ENCODE measurements around the gene ACTN1.

Gene ACTN1

GRCh38 chr14:68968051-68968450 lies 11.1 kb downstream of the ACTN1 start:
- DNase-seq, result peak; percentile 72

DNA sequence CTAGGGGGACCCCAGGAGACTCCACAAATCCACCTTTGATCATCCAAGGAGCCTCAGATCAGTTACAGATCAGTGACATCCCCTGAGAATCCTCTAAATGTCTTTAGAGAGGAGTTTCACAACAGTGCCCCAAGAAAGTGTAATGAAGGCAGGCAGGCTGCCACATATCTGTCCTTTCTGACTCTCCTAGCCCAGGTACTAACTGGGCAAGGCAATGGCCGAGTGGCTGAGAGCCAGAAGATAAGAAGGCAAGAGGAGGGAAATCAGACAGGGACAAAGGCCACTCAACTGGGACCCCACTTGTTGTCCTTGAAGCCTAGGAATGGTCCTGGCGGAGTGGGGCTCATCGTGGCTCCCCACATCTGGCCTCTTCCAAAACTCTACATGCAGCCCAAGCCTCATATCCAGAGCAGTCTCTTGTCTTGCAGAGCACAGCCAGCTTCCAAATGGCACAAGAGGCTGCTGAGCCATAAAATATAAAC lies 11.6 kb downstream of the ACTN1 start:
- no peak for DNase-seq

DNA sequence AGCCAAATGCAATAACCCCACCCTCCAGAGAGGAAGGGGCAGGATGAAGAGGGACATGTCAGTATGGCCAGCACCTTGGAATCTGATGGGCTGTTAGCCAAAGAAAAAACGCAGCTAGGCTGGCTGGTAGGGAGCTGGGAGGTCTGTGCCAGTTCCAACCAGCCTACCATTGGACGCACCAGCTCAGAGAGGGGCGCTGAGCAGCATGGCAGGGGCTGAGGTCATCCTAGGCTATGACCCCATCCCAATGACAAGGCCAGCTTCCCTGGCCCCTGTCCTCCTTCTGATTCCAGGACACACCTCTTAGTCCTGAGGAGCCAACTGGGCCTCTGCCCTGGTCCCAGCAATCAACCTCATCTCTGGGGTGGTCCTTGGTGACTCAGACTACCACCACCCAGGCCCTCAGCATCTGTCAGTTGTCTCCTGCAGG lies 12.2 kb downstream of the ACTN1 start:
- DNase-seq, result no peak

GRCh38 chr14:68965261-68965761 lies 13.8 kb downstream of the ACTN1 start:
- DNase-seq, result no peak

- DNase-seq, result no peak
Measured at GRCh38 chr14:68964300-68965093, 14.6 kb downstream of the ACTN1 start.

GRCh38 chr14:68962681-68963080 lies 16.4 kb downstream of the ACTN1 start:
- no peak for DNase-seq

GRCh38 chr14:68961781-68962584 lies 17.1 kb downstream of the ACTN1 start:
- no peak for DNase-seq

GRCh38 chr14:68961361-68961760 lies 17.7 kb downstream of the ACTN1 start:
- DNase-seq, result no peak

DNA sequence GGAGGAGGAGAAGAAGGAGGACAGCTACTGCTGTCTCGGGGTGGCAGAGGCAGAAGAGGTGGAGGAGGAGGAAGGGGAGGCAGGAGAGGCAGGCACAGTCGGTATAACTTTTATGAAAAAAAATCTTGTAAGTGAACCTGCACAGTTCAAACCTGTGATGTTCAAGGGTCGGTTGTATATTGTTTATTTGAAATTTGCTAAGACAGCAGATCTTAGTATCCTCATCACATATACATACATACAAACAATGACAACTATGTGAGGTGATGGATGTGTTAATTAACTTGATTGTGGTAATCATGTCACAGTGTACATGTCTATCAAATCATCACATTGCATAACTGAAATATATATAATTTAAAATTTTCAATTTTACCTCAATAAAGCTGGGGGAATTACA lies 19.0 kb downstream of the ACTN1 start:
- no peak for DNase-seq

DNA sequence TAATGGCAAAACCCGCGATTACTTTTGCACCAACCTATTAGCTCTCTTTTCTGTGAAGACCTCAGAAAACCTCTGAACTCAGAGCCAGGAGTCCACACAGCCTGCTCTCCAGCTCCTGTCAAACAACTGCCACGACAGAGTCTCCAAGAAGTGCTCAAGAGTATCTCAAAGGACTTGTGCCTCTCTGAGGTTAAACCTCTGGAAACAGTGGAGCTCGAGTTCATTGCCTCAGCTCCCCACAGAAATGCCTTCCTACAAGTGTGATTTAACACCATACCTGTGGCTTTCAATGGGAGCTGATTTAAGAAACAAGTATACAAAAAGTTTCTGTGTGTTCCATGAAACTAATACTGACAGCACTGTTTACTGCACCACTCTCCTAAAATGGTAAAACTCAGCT lies 20.1 kb downstream of the ACTN1 start:
- no peak for DNase-seq

DNA sequence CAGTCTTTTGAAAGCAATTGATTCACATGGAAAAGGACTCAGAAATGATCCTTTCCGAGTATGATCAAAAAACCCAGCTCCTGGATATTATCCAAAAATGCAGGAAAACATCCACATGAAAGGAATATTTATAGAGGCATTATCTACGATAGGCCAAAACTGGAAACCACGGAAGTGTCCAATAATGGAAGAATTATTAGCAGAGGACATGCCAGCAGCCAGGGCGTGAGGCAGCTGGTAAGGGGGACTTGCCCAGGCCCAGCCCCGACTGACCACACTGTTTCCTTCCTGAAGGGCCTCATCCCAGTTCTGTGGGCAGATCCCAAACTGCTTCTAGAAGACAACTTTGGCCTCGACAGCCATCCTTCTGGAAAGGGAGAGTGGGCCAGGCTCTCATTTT lies 20.5 kb downstream of the ACTN1 start:
- DNase-seq, result no peak

GRCh38 chr14:68957775-68958174 lies 21.3 kb downstream of the ACTN1 start:
- no peak for DNase-seq

DNA sequence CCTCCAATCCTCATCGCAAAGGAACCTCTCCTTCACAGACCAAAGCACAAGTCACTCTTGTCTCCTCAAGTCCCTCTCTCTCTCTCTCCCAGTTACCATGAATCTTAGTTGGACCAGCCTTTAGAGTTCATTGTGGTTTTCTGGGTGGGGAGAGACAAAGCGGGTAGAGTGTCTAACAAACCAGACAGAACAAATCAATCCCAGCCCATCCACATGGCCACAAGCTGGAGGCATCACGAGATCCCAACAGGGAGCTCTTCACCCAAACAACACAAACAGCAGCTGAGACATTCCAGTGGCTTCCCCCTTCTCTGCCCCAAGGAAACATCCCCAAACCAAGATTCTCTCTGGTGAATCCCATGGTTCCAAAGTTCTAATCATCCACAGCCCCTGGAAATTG lies 22.4 kb downstream of the ACTN1 start:
- DNase-seq, result no peak

- no peak for DNase-seq
Measured at GRCh38 chr14:68955851-68956179, 23.3 kb downstream of the ACTN1 start.

DNA sequence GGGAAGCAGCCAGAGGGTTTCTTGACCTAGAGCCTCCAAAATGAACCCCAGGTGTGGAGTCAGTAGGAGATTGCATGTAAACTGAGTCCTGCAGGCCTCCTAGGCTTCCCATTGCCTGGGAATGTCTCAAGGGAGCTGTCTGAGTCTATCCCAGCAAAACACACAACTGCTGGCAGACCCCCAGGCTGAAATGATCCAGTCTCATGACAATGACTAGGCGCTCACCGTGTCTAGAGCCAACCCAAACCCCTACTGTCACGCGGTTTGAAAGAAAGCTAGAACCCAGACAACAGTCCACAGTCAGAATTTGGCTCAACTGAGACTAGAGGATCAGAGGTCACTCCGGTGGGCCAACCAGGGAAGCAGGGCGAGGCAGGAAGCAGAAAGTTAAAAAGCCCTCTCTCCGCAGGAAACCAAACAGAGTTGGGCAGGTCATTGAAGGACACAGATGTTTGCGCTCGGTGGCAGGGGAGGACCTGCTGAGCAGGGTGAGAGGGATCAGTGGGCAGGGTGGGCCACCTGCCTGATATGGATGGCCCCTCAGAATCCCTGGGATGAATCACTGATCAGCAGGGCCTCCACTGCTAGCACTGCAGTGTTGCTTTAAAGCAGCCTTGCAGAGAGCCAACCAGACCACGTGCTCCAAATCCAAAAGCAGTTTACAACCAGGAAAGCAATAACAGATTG lies 23.8 kb downstream of the ACTN1 start:
- DNase-seq, result no peak

GRCh38 chr14:68953196-68953555 lies 25.9 kb downstream of the ACTN1 start:
- no peak for DNase-seq

DNA sequence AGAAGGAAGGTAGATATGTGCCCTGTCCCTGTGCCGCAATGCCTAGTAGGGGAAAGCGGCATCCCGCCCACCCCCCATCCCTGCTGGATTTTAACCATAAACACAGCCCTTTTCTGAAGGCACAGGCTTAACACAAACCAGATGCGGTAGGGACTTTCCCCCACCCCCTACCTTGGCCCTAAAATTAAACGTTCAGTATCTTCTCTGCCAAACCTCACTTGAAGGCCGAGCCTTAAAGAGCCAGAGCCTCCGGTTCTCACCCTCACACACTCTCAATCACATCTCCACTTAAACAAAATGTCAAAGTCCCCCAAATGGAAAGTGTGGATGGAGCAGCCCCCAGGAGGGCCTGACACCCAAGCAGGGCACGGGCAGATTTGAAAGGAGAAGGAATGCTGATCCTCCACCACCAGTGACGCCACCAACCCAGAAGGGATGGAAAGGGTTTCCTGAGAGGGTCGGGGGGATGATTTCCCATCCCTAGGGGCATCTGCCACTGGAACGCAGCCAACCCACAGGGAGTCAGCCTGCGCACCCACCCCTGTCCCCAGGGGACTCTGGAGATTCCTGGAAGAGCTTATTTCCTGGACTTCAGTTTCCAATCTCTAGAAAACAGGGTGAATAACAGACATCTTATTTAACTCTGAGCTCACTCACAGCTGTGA lies 26.4 kb downstream of the ACTN1 start:
- DNase-seq, result no peak

DNA sequence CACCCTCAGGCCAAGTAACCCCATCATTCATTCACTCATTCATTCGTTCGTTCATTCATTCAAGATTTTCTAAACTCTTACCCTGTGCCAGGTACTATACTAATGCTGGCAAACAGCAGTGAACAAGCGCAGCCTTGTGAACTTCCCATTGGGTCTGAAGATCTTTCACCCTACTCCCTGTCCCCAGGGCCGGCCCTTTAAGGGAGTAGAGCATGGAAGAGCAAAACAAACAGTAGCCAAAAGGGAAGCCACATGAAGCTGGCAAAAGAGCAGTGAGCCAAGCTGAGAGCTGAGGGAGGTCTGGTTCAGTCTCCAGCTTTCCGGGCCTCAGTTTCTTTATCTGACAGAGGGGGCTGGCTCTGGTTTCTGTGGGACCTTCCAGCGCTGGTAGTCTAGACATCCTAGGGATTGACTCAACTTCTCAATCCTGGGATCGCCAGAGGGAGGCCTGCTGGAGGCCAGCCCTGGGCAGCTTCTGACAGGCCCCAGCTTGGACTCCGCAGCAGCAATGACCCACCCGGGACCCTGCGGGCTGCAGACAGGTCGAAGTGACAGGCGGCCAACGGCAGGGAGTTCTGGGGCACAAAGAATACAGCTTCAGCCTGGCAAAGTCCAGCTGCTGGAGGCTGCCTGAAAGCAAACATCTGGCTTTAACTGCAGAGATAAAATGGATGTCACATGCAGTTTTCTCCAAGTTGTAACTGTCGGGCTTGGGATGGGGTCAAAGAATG lies 27.1 kb downstream of the ACTN1 start:
- no peak for DNase-seq

GRCh38 chr14:68951035-68951797 lies 27.9 kb downstream of the ACTN1 start:
- DNase-seq, result peak in 1 of 2 donors; percentile 78

GRCh38 chr14:68950111-68950510 lies 29.0 kb downstream of the ACTN1 start:
- peak in 1 of 2 donors; percentile 30 for DNase-seq

GRCh38 chr14:68949601-68949965 lies 29.5 kb downstream of the ACTN1 start:
- DNase-seq, result no peak

All from CD4-positive, alpha-beta T cell treated with Interferon alpha-2 for 1 hour (primary cell).